GM12864 (cell line): ENCODE data around the gene SPATA4.

Experiments used
- DNase-seq: peaks from one replicate; pipeline ENCODE4 v3.0.0-alpha.2; 2011; ENCODE audit warnings: low read depth
- H3K4me3 ChIP-seq: 2 replicates; pipeline ENCODE4 v1.5.1; 2011; ENCODE audit warnings: mild to moderate bottlenecking, low read depth, low read length, control low read depth
- CTCF ChIP-seq: IDR thresholded peaks from 2 replicates; pipeline ENCODE4 v1.5.1; 2011; ENCODE audit warnings: low read depth, mild to moderate bottlenecking, moderate library complexity, low read length, control low read depth, inconsistent platforms; ENCODE audit errors: missing control alignments

Gene SPATA4

GRCh38 chr4:176210579-176211296, 15.4 kb upstream of the SPATA4 start:
- no peak for DNase-seq
- TF ChIP-seq CTCF = no peak
- no peak overlapping the region for H3K4me3 ChIP-seq

GRCh38 chr4:176210101-176210500, 14.7 kb upstream of the SPATA4 start:
- H3K4me3 ChIP-seq = no peak overlapping the region
- no peak for TF ChIP-seq CTCF
- DNase-seq = no peak

- TF ChIP-seq CTCF = no peak
- H3K4me3 ChIP-seq = no peak overlapping the region
- DNase-seq = no peak
These were observed 14.2 kb upstream of the SPATA4 start for GRCh38 chr4:176209535-176209934.

- no peak for DNase-seq
- no peak overlapping the region for H3K4me3 ChIP-seq
- no peak for TF ChIP-seq CTCF
These were observed 12.5 kb upstream of the SPATA4 start for GRCh38 chr4:176207839-176208238.

GRCh38 chr4:176205299-176205698, 9.9 kb upstream of the SPATA4 start:
- DNase-seq = no peak
- TF ChIP-seq CTCF = no peak
- H3K4me3 ChIP-seq = no peak overlapping the region

GRCh38 chr4:176198316-176198903, 3.0 kb upstream of the SPATA4 start:
- H3K4me3 ChIP-seq = no peak overlapping the region
- no peak for DNase-seq
- no peak for TF ChIP-seq CTCF

- TF ChIP-seq CTCF = no peak
- DNase-seq = no peak
- H3K4me3 ChIP-seq = no peak overlapping the region
These were observed 1.4 kb downstream of the SPATA4 start for GRCh38 chr4:176193938-176194337.
